HepG2 (cell line): ENCODE results near the gene CCK.

Source experiments
- CBX5 ChIP-seq: sonication (generic); formaldehyde crosslinking; IDR thresholded peaks from 2 replicates; pipeline ENCODE4 v1.4.0; 2020; ENCODE audit warnings: missing genetic modification reagents, borderline replicate concordance
- CEBPB ChIP-seq: IDR thresholded peaks from 2 replicates; pipeline ENCODE4 v1.6.1; 2011; ENCODE audit warnings: low read depth, low read length, improper control_type of control experiment, borderline replicate concordance
- HDAC1 ChIP-seq: sonication (generic); formaldehyde crosslinking; IDR thresholded peaks from 2 replicates; pipeline ENCODE4 v1.5.1; 2020; ENCODE audit warnings: mild to moderate bottlenecking, missing genetic modification reagents
- MLX ChIP-seq: IDR thresholded peaks from 2 replicates; pipeline ENCODE4 v1.6.1; 2016
- MXI1 ChIP-seq: IDR thresholded peaks from 3 replicates; pipeline ENCODE4 v1.6.1; 2012; ENCODE audit warnings: low read depth, low read length, inconsistent platforms, borderline replicate concordance

- no peak for TF ChIP-seq MLX (CRISPR knock-in tag)
- TF ChIP-seq CBX5 (CRISPR knock-in tag) = no peak
- TF ChIP-seq HDAC1 (CRISPR knock-in tag) = no peak
- TF ChIP-seq CEBPB = no peak
- no peak for TF ChIP-seq MXI1
Observed at GRCh38 chr3:42230860-42231259, 35.1 kb downstream of the CCK start.
